GM18520 (cell line): ENCODE data around the gene TUFM.
A peak's percentile ranks its signal among the peaks of the same experiment; 100 is the strongest.
"Not testable (repeated sequence)": the region's sequence is repeated elsewhere in the genome, so short reads cannot be mapped to it uniquely, and the experiment has no call there.

Experiments
- ATAC-seq: cut with Tn5 transposase; IDR thresholded peaks from one replicate; pipeline ENCODE4 v1.9.1; 2021; ENCODE audit not compliant: unreplicated experiment

TUFM gene

DNA sequence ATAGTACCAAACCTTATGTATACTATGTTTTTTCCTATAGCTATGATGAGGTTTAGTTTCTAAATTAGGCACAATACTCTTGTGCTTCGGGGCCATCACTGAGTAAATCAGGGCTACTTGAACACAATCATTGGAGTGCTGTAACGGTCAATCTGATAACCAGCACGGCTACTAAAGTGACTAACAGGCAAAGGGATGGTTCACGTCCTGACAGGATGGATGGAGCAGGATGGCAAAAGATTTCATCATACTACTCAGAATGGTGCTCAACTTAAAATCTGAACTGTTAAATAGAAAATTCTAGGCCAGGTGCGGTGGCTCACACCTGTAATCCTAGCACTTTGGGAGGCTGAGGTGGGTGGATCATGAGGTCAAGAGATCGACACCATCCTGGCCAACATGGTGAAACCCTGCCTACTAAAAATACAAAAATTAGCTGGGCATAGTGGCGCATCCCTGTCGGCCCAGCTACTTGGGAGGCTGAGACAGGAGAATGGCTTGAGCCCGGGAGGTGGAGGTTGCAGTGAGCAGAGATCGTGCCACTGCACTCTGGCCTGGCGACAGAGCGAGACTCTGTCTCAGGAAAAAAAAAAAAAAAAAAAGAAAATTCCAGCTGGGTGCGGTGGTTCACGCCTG is 7.0 kb downstream of the TUFM start:
- ATAC-seq = no peak

DNA sequence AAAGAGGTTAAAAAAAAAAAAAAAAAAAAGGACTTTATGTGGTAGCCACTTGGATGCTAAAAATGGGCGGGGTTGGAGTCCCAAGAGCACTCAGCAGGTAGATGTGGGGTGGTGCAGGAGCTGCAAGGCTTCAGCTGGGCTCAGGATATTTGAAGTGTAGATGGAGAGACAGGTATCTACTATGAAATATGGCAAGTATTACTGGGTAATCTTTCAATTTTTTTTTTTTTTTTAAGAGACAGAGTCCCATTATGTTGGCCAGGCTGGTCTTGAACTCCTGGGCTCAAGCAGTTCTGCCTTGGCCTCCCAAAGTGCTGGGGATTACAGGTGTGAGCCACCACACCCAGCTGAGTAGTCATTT is 7.6 kb downstream of the TUFM start:
- ATAC-seq = no peak

DNA sequence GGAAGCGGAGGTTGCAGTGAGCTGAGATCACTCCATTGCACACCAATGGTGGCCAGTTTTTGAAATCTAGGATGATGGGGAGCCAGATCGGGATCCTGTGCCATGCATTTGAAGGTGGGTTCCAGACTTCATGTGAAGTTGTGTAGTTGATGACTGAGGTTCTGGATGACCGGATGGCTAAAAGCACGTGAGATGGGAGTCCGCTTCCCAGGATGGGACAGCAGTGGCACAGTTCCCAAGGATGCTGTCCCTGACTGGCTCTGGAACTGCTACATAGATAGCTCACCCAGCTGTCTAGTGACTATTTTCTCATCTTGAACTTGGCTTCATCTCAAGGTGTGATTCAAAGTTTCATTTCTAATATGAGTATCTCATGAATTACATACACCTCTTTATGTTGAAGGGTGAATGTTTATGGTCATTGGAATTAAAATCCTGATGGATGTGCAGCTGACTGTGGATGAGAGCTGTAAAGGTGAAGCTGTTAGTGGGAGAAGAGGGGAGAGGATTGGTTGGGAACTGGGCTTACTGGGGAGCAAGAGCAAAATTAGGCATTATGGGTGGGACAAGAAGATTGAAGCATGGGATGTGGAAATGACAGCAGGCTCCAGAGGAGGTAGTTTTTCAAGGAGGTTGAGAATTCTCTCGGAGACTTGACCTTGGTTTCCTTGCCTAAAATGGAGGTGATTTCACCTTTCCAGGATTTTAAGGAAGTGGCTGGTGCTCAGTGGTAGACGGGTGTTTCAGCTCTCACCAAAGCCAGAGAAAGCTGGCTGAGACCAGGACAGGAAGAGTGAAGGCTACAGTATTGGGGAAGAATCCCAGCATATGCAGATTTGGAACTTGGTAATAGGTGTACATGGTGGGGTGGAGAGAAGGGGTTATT is 8.2 kb downstream of the TUFM start:
- ATAC-seq = no peak

- ATAC-seq = no peak
Observed at GRCh38 chr16:28836761-28837064, 9.4 kb downstream of the TUFM start.

- ATAC-seq = no peak
Observed at GRCh38 chr16:28835864-28836760, 10.0 kb downstream of the TUFM start.

GRCh38 chr16:28834873-28835863 is 11.0 kb downstream of the TUFM start:
- ATAC-seq = no peak

- no peak for ATAC-seq
Observed at GRCh38 chr16:28834349-28834748, 11.8 kb downstream of the TUFM start.

DNA sequence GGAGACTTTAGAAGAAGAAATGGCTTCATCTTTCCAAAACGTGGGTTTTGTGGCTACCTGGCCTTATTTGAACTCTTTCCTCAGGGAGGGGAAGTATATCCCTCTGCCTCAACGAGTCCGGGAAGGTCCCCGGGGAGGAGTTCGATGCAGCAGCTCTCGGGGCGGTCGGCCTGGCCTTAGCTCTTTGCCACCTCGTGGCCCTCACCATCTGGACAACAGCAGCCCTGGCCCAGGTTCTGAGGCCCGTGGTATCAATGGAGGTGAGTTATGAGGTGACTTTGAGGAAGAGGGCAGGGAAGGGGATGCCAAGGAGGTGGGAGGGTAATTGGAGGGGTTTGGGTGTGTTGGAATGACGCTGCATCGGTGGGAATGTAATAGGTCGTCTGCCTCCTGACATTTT is 15.6 kb downstream of the TUFM start:
- ATAC-seq = no peak

- ATAC-seq = no peak
Observed at GRCh38 chr16:28829747-28830146, 16.4 kb downstream of the TUFM start.

DNA sequence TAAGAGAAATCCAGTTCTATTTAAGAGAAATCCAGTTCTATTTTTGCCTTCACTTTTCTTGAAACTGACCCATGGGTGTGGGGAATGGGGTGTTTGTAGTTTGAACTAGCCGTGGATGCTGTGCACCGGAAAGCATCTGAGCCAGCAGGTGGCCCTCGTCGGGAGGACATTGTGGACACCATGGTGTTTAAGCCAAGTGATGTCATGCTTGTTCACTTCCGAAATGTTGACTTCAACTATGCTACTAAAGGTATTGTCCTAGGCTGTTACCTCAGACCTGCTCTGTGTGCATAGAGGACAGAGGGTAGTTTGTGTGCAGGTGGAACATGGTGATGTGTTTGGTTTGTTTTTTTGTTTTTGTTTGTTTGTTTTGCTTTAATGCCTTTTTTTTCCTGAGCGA is 20.0 kb downstream of the TUFM start:
- no peak for ATAC-seq

DNA sequence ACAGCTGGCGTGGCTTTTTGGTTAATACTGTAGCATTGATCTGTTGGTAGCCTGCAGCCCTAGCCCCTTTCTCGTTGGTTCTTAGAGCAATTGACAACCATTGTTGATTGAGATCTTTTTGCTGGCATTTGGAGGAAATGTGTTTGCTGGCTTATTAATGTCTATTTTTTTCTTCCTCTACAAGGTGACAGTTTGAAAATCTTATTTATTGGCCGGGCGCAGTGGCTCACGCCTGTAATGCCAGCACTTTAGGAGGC is 21.5 kb downstream of the TUFM start:
- ATAC-seq = no peak

GRCh38 chr16:28823873-28824716 is 22.1 kb downstream of the TUFM start:
- peak; percentile 37 for ATAC-seq

- ATAC-seq = peak; percentile 13
Observed at GRCh38 chr16:28823291-28823872, 22.8 kb downstream of the TUFM start.

- peak; percentile 39 for ATAC-seq
Observed at GRCh38 chr16:28822520-28823290, 23.4 kb downstream of the TUFM start, which contains the start of gene ATXN2L. Gene ATXN2L, plus strand, starts transcription at chr16:28822999. Its CDS starts 261 bp downstream, at chr16:28823260.

DNA sequence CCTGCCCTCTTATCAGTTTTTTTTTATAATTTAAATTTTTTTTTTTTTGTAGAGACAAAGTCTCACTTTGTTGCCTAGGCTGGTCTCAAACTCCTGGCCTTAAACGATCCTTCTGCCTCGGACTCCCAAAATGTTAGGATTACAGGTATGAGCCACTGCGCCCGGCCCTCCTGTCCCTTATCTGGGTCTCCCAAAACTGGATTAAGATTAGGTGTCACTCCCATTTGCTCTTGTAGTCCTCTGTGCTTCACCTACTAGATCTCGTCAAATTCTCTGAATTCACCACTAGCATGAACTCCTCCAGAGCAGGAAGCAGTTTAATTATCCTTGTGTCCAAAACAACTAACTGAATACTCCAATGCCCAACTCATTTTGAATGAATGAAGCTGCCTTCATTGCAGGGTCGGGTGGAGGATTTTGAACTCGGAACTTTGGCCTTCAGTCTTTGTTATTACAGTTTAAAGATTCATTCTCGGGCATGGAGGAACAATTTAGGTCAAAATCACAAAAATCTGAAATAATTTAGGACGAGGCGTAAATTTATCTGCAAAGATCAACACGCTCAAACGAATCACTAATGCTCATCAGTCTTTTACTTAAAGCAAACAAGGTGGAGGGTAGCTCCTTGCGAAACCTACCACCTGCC is 24.2 kb downstream of the TUFM start:
- no peak for ATAC-seq

- not testable (repeated sequence) for ATAC-seq
Observed at GRCh38 chr16:28820546-28820945, 25.6 kb downstream of the TUFM start.

GRCh38 chr16:28820016-28820415 is 26.1 kb downstream of the TUFM start:
- ATAC-seq = no peak

DNA sequence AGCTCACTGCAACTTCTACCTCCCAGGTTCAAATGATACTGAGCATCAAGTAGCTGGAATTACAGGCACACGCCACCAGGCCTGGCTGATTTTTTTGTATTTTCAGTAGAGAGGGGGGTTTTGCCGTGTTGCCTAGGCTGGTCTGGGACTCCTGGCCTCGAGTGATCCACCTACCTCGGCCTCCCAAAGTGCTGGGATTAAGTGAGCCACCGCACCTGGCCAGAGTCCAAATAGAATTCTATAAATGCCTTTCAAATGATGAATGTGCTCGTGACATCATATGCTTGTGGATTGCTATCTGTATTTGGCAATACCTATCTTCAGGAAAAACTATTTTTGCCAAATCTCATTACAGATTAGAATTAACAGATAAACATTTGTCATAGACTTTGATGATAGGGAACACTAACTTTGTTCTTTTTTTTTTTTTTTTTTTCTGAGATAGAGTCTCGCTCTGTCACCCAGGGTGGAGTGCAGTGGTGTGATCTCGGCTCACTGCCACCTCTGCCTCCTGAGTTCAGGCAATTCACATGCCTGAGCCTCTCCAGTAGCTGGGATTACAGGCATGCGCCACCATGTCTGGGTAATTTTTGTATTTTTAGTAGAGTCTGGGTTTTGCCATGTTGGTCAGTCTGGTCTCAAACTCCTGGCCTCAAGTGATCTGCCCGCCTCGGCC is 38.6 kb downstream of the TUFM start:
- ATAC-seq = not testable (repeated sequence)
